Measurements from ENCODE around the gene LTA4H.

GRCh38 chr12:96075560-96075959, 40.2 kb upstream of the LTA4H start:
- TF ChIP-seq CTCF (IDR thresholded peaks at IDR 0.05) (no peak), POLR2A (IDR thresholded peaks at IDR 0.05) (no peak)
